Gastrocnemius medialis (tissue), 4 donors: ENCODE measurements around the gene ANO6. TPM values are rescaled to one million over a fixed set of nuclear protein-coding genes. Genes with fewer than 3 reads are reported as not detected.
A peak's percentile ranks its signal among the peaks of the same experiment; 100 is the strongest.

Experiments used
- ATAC-seq, 2 donors: fragments of 150-250 bp; one replicate each; pipeline ENCODE4 v1.9.1; 2016
- DNase-seq, 2 donors: peaks; one replicate each; pipeline ENCODE4 v3.0.0-alpha.2; 2019
- H3K27ac ChIP-seq, 4 donors: fragments of 200-600 bp; sonication (generic); 1 replicate in 1 of 4; 2 replicates in 3 of 4; pipeline ENCODE4 v1.5.1; 2016 to 2018; ENCODE audit warnings: mild to moderate bottlenecking in 2 of 4, moderate library complexity in 1 of 4
- H3K27me3 ChIP-seq, 3 donors: fragments of 200-600 bp; sonication (generic) in 2 of 3; 1 replicate in 1 of 3; 2 replicates in 2 of 3; pipeline versions ENCODE4 v1.5.1 to v1.6.0; 2016 to 2019; ENCODE audit warnings: mild to moderate bottlenecking in 1 of 3, moderate library complexity in 1 of 3
- H3K36me3 ChIP-seq, 2 donors: fragments of 200-600 bp; sonication (generic) in 1 of 2; one replicate each; pipeline ENCODE4 v1.5.1; 2017 to 2018
- H3K4me1 ChIP-seq, 2 donors: fragments of 200-600 bp; sonication (generic) in 1 of 2; one replicate each; pipeline ENCODE4 v1.5.1; 2016 to 2017; ENCODE audit warnings: mild to moderate bottlenecking in 2 of 2
- H3K4me3 ChIP-seq, 4 donors: fragments of 200-600 bp; sonication (generic) in 3 of 4; 1 replicate in 1 of 4; 2 replicates in 3 of 4; pipeline ENCODE4 v1.5.1; 2016 to 2019; ENCODE audit warnings: mild to moderate bottlenecking in 2 of 4
- H3K9me3 ChIP-seq, 3 donors: fragments of 200-600 bp; sonication (generic) in 2 of 3; 1 replicate in 1 of 3; 2 replicates in 2 of 3; pipeline ENCODE4 v1.5.1; 2016 to 2019
- CTCF ChIP-seq, 5 experiments: fragments of 450-650 bp in 3 of 5; fragments of 200-600 bp in 2 of 5; sonication (generic) in 2 of 5; IDR thresholded peaks in 4 of 5; conservative IDR thresholded peaks in 1 of 5; 1 replicate in 4 of 5; 2 replicates in 1 of 5; pipeline ENCODE4 v1.5.1; 2016 to 2019; ENCODE audit warnings: antibody characterized with exemption in 5 of 5, mild to moderate bottlenecking in 3 of 5, moderate library complexity in 3 of 5
- POLR2A ChIP-seq, 2 donors: fragments of 450-650 bp; IDR thresholded peaks; one replicate each; pipeline ENCODE4 v1.6.1; 2017; ENCODE audit warnings: antibody characterized with exemption in 2 of 2, mild to moderate bottlenecking in 2 of 2, moderate library complexity in 2 of 2
- in situ Hi-C, 4 donors: fragments of 200-750 bp; cut with MboI; loops; one replicate each; pipeline versions ENCODE4 v1.15.0 to v1.8.0; 2017; ENCODE audit warnings: low sequenced_read_pairs in 4 of 4
- intact Hi-C: fragments of 100-400 bp; cut with DNase I; formaldehyde crosslinking; loops from one replicate; pipeline ENCODE4 v1.15.1; 2023; ENCODE audit warnings: low total_unique reads
- total RNA-seq, 4 donors: library from RNA; depleted of rRNA; stranded (reverse); fragments of >200 nt; gene quantifications; one replicate each; pipeline versions ENCODE4 v1.1.0 to v1.2.3, GENCODE V29; 2016

The ANO6 gene
- total RNA-seq, 4 donors from 2014 or later = 75.4 to 100 (median 91.8) TPM

GRCh38 chr12:45290216-45290605 is 74.3 kb downstream of the ANO6 start:
- intact Hi-C loops = loop anchor here (2.0 to 5.0 kb wide), 3 partner anchors 73 to 702 kb away; partner anchors contain the start of genes ANO6 and SCAF11
- no peaks in the 10 kb centered on the region for H3K36me3 ChIP-seq

GRCh38 chr12:45291518-45291917 is 75.6 kb downstream of the ANO6 start:
- intact Hi-C loops (loop anchor here (2.0 to 5.0 kb wide), 3 partner anchors 75 to 701 kb away; partner anchors contain the start of genes ANO6 and SCAF11), in situ Hi-C loops (no loop called here)
- TF ChIP-seq POLR2A (IDR thresholded peaks at IDR 0.05) (no peak), CTCF (IDR thresholded peaks at IDR 0.05 in 4 of 5, conservative IDR thresholded peaks at IDR 0.05 in 1 of 5) (no peak)
- no peaks in the 10 kb centered on the region for H3K27me3 ChIP-seq
- ATAC-seq = no peak
- peak overlapping the region; percentile 89 to 93 (median 90) for H3K27ac ChIP-seq
- no peak for DNase-seq
- H3K4me3 ChIP-seq = no peak overlapping the region
- peaks cover 45 to 46% of the 10 kb centered on the region in 2 donors for H3K4me1 ChIP-seq
- no peaks in the 10 kb centered on the region for H3K36me3 ChIP-seq
- H3K9me3 ChIP-seq = no peaks in the 10 kb centered on the region

More at GRCh38 chr12:45290216-45290605, 74.3 kb downstream of the ANO6 start:
- no peaks in the 10 kb centered on the region for H3K27me3 ChIP-seq
- peak; percentile 48 to 65 for DNase-seq
- TF ChIP-seq POLR2A (IDR thresholded peaks at IDR 0.05) = no peak
- no peak for TF ChIP-seq CTCF (IDR thresholded peaks at IDR 0.05 in 4 of 5, conservative IDR thresholded peaks at IDR 0.05 in 1 of 5)
- in situ Hi-C loops = no loop called here
- peak overlapping the region in 3 of 4 donors; percentile 13 to 27 (median 21) for H3K4me3 ChIP-seq
- H3K27ac ChIP-seq = peak overlapping the region; percentile 89 to 93 (median 90)
- peak; percentile 93 for ATAC-seq
- H3K4me1 ChIP-seq = peaks cover 39 to 40% of the 10 kb centered on the region in 2 donors
- no peaks in the 10 kb centered on the region for H3K9me3 ChIP-seq

- intact Hi-C loops (loop anchor here (2.0 to 5.0 kb wide), 3 partner anchors 60 to 700 kb away; partner anchors contain the start of gene SCAF11), in situ Hi-C loops (no loop called here)
- Histone ChIP-seq H3K4me1 (peaks cover 56 to 57% of the 10 kb centered on the region in 2 donors), H3K9me3 (no peaks in the 10 kb centered on the region), H3K27me3 (no peaks in the 10 kb centered on the region), H3K4me3 (peak overlapping the region; percentile 43 to 61 (median 50)), H3K27ac (peak overlapping the region; percentile 89 to 93 (median 90)), H3K36me3 (no peaks in the 10 kb centered on the region)
- DNase-seq (peak; percentile 18 to 36), ATAC-seq (peak; percentile 80 to 82)
- TF ChIP-seq CTCF (IDR thresholded peaks at IDR 0.05 in 4 of 5, conservative IDR thresholded peaks at IDR 0.05 in 1 of 5) (peak in 1 of 5 experiments; percentile 5), POLR2A (IDR thresholded peaks at IDR 0.05) (peak; percentile 20 to 79)
These were observed 76.7 kb downstream of the ANO6 start for GRCh38 chr12:45292486-45293195.

- Histone ChIP-seq H3K9me3 (no peaks in the 10 kb centered on the region), H3K27me3 (no peaks in the 10 kb centered on the region), H3K27ac (peak overlapping the region; percentile 65 to 93 (median 90)), H3K36me3 (no peaks in the 10 kb centered on the region), H3K4me3 (peak overlapping the region in 2 of 4 donors; percentile 35 to 61), H3K4me1 (peaks cover 70 to 71% of the 10 kb centered on the region in 2 donors)
- in situ Hi-C loops (no loop called here), intact Hi-C loops (loop anchor here (5.0 kb wide), 3 partner anchors 42 to 697 kb away; partner anchors contain the start of gene SCAF11)
- ATAC-seq = no peak
- DNase-seq = no peak
- TF ChIP-seq POLR2A (IDR thresholded peaks at IDR 0.05) (no peak), CTCF (IDR thresholded peaks at IDR 0.05 in 4 of 5, conservative IDR thresholded peaks at IDR 0.05 in 1 of 5) (no peak)
These were observed 79.0 kb downstream of the ANO6 start for GRCh38 chr12:45294906-45295305.
